HG03039 (cell line): ENCODE measurements around the gene SUSD4.

Experiments used
- ATAC-seq: cut with Tn5 transposase; IDR thresholded peaks from one replicate; pipeline ENCODE4 v1.9.1; 2021; ENCODE audit warnings: mild to moderate bottlenecking, moderate library complexity; ENCODE audit not compliant: unreplicated experiment

The SUSD4 gene

GRCh38 chr1:223216531-223217205, 147.3 kb downstream of the SUSD4 start:
- no peak for ATAC-seq

GRCh38 chr1:223216074-223216473, 147.9 kb downstream of the SUSD4 start:
- no peak for ATAC-seq

- ATAC-seq: no peak
Measured at GRCh38 chr1:223215026-223215425, 148.9 kb downstream of the SUSD4 start.

- ATAC-seq: no peak
Measured at GRCh38 chr1:223214261-223214807, 149.6 kb downstream of the SUSD4 start.

GRCh38 chr1:223212441-223212840, 151.5 kb downstream of the SUSD4 start:
- ATAC-seq: no peak

GRCh38 chr1:223211323-223211985, 152.5 kb downstream of the SUSD4 start:
- no peak for ATAC-seq

- ATAC-seq: no peak
Measured at GRCh38 chr1:223210788-223211120, 153.2 kb downstream of the SUSD4 start.

GRCh38 chr1:223209992-223210787, 153.8 kb downstream of the SUSD4 start:
- no peak for ATAC-seq

GRCh38 chr1:223209293-223209898, 154.6 kb downstream of the SUSD4 start:
- ATAC-seq: no peak

- no peak for ATAC-seq
Measured at GRCh38 chr1:223208164-223209076, 155.6 kb downstream of the SUSD4 start.

- no peak for ATAC-seq
Measured at GRCh38 chr1:223207293-223208066, 156.5 kb downstream of the SUSD4 start.

- no peak for ATAC-seq
Measured at GRCh38 chr1:223204424-223204823, 159.6 kb downstream of the SUSD4 start.

- ATAC-seq: no peak
Measured at GRCh38 chr1:223203694-223204093, 160.3 kb downstream of the SUSD4 start.

GRCh38 chr1:223203034-223203408, 161.0 kb downstream of the SUSD4 start:
- no peak for ATAC-seq

GRCh38 chr1:223202376-223203033, 161.5 kb downstream of the SUSD4 start:
- ATAC-seq: no peak

- ATAC-seq: no peak
Measured at GRCh38 chr1:223201967-223202366, 162.0 kb downstream of the SUSD4 start.

GRCh38 chr1:223200903-223201302, 163.1 kb downstream of the SUSD4 start:
- ATAC-seq: no peak

GRCh38 chr1:223199094-223199647, 164.8 kb downstream of the SUSD4 start:
- no peak for ATAC-seq

- no peak for ATAC-seq
Measured at GRCh38 chr1:223198628-223198965, 165.4 kb downstream of the SUSD4 start.
